Cardiac fibroblast (primary cell): ENCODE results near the gene MYLK2.

Source experiments
- DNase-seq, 2 donors: peaks; one replicate each; pipeline versions ENCODE4 v3.0.0 to v3.0.0-alpha.2; 2010; ENCODE audit warnings: low read depth in 2 of 2
- H3K4me3 ChIP-seq, 2 donors: replicated peaks in 1 of 2; 1 replicate in 1 of 2; 2 replicates in 1 of 2; pipeline ENCODE4 v1.5.1; 2011; ENCODE audit warnings: low read depth in 2 of 2, low read length in 2 of 2, mild to moderate bottlenecking in 2 of 2, moderate library complexity in 1 of 2
- CTCF ChIP-seq: IDR thresholded peaks from one replicate; pipeline ENCODE4 v1.5.1; 2011; ENCODE audit warnings: low read depth, mild to moderate bottlenecking, low read length, inconsistent platforms

The MYLK2 gene

GRCh38 chr20:31866221-31866620 lies 47.1 kb downstream of the MYLK2 start:
- H3K4me3 ChIP-seq, result no peak overlapping the region
- no peak for DNase-seq
- TF ChIP-seq CTCF, result no peak

GRCh38 chr20:31868853-31869672 lies 49.9 kb downstream of the MYLK2 start:
- no peak for DNase-seq
- no peak for TF ChIP-seq CTCF
- H3K4me3 ChIP-seq, result no peak overlapping the region

- no peak for DNase-seq
- no peak for TF ChIP-seq CTCF
- H3K4me3 ChIP-seq, result peak overlapping the region; percentile 29 to 32
These were observed 50.5 kb downstream of the MYLK2 start for GRCh38 chr20:31869673-31869941.

- no peak for DNase-seq
- TF ChIP-seq CTCF, result no peak
These were observed 51.0 kb downstream of the MYLK2 start, which contains the start of the genes DUSP15 and TTLL9 for GRCh38 chr20:31869942-31870725. TSS of gene DUSP15 (minus strand) at chr20:31870527. CDS start at chr20:31870337, 190 bp downstream. TSS of gene TTLL9 (plus strand) at chr20:31870634. CDS start at chr20:31871127, 493 bp downstream.

GRCh38 chr20:31870726-31871617 lies 51.8 kb downstream of the MYLK2 start:
- no peak for DNase-seq
- H3K4me3 ChIP-seq, result peak overlapping the region; percentile 11 to 29
- TF ChIP-seq CTCF, result no peak

More at GRCh38 chr20:31869942-31870725, 51.0 kb downstream of the MYLK2 start, which contains the start of the genes DUSP15 and TTLL9:
- peak within 1 kb of the TSS; percentile 29 to 32 for H3K4me3 ChIP-seq

- no peak for DNase-seq
- TF ChIP-seq CTCF, result no peak
- H3K4me3 ChIP-seq, result no peak overlapping the region
These were observed 52.4 kb downstream of the MYLK2 start for GRCh38 chr20:31871618-31871954.
